ENCODE data around the gene CTSH.

The CTSH gene

DNA sequence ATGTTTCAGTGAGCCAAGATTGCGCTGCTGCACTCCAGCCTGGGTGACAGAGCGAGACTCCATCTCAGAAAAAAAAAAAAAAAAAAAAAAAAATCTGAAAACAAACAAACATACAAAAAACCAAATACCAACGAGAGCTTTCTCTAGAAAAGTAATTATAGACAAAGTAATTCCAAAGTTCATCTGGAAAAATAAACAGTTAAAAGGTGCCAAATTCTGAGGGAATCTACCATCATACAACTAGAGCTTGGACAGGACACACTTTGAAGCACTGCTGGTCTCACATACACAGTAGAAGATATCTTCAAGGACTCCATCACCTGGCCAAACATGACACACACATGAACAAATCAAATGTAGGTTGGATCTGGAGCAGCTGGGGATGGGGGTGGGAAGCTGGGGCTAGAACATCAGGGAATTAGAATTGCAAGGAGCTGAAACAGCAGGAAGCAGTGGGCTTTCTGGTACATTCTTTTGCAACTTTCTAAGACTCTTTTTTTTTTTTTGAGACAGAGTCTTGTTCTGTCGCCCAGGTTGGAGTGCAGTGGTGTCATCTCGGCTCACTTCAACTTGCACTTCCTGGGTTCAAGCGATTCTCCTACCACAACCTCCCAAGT lies 41.1 kb upstream of the CTSH start:
- POLR2A ChIA-PET: no interaction called here

DNA sequence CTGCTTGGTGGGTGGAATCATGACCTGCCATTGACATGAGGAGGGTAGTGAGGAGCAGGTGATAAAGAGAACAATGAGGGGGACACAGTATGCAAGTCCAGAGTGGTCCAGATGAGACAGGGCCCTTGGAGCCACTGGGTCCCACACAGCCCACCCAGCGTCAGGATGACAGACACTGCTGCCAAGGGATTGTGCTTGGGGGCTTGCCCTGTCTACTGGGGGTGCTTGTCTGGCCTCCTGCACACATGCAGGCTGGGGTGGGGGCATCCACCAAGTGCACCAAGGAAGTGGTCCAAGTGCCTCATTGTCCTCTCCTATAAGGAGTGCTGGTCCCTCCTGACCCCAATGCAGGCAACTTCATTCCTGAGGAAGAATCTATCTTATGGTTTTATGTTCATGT lies 39.2 kb upstream of the CTSH start:
- POLR2A ChIA-PET: no interaction called here
- CTCF ChIA-PET: interaction anchor here (1.5 kb wide), 1 partner anchor 8 kb away, joined by 4 read pairs; no protein-coding TSS in a partner anchor
- TF ChIP-seq, protein P1, sequence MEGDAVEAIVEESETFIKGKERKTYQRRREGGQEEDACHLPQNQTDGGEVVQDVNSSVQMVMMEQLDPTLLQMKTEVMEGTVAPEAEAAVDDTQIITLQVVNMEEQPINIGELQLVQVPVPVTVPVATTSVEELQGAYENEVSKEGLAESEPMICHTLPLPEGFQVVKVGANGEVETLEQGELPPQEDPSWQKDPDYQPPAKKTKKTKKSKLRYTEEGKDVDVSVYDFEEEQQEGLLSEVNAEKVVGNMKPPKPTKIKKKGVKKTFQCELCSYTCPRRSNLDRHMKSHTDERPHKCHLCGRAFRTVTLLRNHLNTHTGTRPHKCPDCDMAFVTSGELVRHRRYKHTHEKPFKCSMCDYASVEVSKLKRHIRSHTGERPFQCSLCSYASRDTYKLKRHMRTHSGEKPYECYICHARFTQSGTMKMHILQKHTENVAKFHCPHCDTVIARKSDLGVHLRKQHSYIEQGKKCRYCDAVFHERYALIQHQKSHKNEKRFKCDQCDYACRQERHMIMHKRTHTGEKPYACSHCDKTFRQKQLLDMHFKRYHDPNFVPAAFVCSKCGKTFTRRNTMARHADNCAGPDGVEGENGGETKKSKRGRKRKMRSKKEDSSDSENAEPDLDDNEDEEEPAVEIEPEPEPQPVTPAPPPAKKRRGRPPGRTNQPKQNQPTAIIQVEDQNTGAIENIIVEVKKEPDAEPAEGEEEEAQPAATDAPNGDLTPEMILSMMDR (IDR thresholded peaks at IDR 0.05; ENCODE audit: insufficient read depth, low read length, missing control alignments): no peak
- no peak for DNase-seq (ENCODE audit: low read depth, low spot score)
- no peak overlapping the region for H3K4me3 ChIP-seq (ENCODE audit: low read depth, low read length)

More for the DNA sequence above, 41.1 kb upstream of the CTSH start:
- DNase-seq (ENCODE audit: low read depth, low spot score): no peak
- TF ChIP-seq, protein P1 (IDR thresholded peaks at IDR 0.05; ENCODE audit: insufficient read depth, low read length, missing control alignments): no peak
- no peak overlapping the region for H3K4me3 ChIP-seq (ENCODE audit: low read depth, low read length)
- CTCF ChIA-PET: interaction anchor here (1.4 kb wide), 1 partner anchor 347 kb away, joined by 3 read pairs; no protein-coding TSS in a partner anchor

DNA sequence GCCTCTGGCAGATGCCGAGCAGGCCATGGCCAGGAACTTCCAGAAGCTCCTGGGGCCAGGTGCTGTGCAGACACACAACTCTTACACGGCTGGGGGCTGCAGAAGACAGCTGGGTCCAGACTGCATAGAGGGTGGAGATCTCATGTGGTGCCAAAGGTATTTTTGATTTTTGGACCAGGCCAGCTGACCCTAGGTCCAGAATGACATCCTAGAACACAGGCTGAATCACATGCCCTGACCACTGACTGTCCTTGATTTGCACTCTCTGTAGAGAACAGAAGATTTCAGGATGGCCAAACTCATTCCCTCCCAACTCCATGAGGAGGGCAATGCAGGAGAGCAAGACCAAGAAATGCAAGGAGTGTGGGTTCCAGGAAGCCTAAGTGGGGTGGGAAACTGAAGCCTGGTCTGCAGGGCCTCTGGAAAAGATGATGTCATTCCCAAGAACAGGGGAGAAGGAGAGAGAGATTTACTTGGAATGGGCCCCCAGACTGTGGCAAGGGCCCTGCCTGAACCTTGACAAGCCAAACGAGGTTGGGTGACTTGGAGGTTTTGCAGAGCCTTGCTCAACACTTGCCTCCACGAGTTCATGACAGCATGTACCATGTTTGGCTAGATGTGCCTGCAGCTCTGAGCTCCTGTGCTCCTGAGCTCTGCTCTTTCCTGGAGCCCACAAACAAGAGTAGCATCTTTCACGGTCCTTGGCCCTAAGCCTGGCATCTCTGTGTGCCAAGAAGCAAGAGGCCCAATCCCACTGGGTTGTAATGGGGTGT lies 38.5 kb upstream of the CTSH start:
- TF ChIP-seq, protein P1 (IDR thresholded peaks at IDR 0.05; ENCODE audit: insufficient read depth, low read length, missing control alignments): no peak
- ChIA-PET POLR2A (no interaction called here), CTCF (no interaction called here)
- DNase-seq (ENCODE audit: low read depth, low spot score): no peak
- no peak overlapping the region for H3K4me3 ChIP-seq (ENCODE audit: low read depth, low read length)

DNA sequence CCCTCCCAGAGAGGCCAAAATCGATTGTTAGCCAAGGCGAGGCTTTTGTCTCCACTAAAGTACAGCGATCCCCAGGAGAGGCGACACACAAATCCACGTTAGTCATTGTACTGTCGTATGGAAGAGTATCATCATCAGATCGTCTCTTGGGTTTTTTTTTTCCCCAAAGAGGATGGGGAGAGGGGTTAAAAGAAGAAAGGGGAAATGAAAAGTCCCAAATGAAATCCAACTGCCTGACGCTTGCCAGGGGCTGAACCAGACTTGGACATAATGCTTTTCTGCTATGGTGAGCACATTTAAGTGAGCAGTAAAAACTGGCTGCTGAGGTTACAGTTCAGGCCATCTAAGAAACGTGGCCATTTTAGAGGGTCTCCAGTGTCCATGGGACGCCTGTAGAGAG lies 37.9 kb upstream of the CTSH start:
- no peak for DNase-seq (ENCODE audit: low read depth, low spot score)
- TF ChIP-seq, protein P1 (IDR thresholded peaks at IDR 0.05; ENCODE audit: insufficient read depth, low read length, missing control alignments): no peak
- no peak overlapping the region for H3K4me3 ChIP-seq (ENCODE audit: low read depth, low read length)
- ChIA-PET POLR2A (no interaction called here), CTCF (interaction anchor here (3.9 kb wide), 1 partner anchor 12 kb away, joined by 28 read pairs; no protein-coding TSS in a partner anchor)

DNA sequence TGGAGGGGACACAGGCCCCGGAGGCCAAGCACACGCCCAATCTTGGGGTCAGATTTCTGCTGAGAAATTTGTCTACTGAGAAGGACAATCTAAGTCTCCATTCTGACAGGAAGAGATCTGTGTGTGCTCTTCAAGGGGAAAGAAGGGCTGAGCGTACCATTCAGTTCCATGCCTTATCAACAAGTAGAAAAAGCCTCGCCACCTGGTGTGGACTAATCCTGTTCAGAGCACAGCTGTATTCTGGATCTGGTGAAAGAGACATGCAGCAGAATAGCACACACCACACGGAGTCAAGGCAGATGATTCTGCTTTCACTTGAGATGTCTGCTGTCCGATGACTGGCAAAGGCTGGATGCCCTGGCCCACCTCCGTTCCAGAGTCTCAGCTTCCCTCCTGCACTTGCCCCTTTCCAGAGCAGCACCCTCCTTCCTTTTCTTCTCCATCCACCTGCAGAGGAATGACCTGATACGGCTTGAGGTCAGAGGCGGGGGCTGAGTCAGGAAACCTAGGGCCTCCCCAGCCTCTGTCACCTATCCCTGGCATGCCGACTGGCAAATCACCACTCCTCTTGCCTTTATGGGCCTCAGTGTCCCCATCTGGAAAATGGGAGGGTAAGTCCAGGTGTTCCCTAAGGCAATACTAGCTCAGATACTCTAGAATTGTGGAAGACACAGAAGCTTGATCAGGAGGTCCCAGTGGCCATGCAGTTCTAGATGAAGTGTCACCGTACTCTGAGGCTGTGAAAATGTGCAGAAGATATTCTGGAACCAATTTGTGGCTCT lies 36.9 kb upstream of the CTSH start:
- TF ChIP-seq, protein P1 (IDR thresholded peaks at IDR 0.05; ENCODE audit: insufficient read depth, low read length, missing control alignments): no peak
- POLR2A ChIA-PET: interaction anchor here (0.6 kb wide), 1 partner anchor 41 kb away, joined by 3 read pairs; no protein-coding TSS in a partner anchor
- H3K4me3 ChIP-seq (ENCODE audit: low read depth, low read length): no peak overlapping the region
- DNase-seq (ENCODE audit: low read depth, low spot score): no peak
- CTCF ChIA-PET: interaction anchor here (1.0 to 3.9 kb wide), 6 partner anchors 10 to 202 kb away, joined by 3 to 28 read pairs (median 7); no protein-coding TSS in a partner anchor

All from AG04449 (cell line).